ENCODE measurements around the gene PDE1C.

DNA sequence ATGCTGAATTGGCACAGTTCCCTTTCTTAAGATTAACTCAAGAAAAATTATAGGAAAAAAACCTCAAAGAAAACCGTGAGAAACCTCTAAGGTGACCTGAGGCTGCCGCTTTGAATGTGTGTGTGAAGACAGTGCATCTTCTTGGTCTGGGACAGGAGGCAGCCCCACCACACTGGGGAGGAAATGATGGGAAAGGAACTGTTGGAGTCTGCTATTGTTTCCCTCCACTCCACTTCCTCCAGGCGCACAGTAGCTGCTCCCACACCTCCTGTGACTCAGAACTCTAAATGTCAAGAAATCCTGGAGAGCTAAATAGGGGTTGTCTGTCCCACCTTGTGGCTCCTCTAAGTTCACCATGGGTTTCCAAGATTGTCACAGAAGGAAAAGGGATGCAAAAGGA, 179.4 kb downstream of the PDE1C start:
- TF ChIP-seq BHLHE40 (IDR thresholded peaks at IDR 0.05; ENCODE audit: borderline replicate concordance): no peak
- TF ChIP-seq HDGF (IDR thresholded peaks at IDR 0.05; ENCODE audit: borderline replicate concordance): no peak
- no peak for TF ChIP-seq SUZ12 (IDR thresholded peaks at IDR 0.05)
- TF ChIP-seq, protein P1, sequence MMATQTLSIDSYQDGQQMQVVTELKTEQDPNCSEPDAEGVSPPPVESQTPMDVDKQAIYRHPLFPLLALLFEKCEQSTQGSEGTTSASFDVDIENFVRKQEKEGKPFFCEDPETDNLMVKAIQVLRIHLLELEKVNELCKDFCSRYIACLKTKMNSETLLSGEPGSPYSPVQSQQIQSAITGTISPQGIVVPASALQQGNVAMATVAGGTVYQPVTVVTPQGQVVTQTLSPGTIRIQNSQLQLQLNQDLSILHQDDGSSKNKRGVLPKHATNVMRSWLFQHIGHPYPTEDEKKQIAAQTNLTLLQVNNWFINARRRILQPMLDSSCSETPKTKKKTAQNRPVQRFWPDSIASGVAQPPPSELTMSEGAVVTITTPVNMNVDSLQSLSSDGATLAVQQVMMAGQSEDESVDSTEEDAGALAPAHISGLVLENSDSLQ (IDR thresholded peaks at IDR 0.05): no peak
- no peak for TF ChIP-seq ARNT (IDR thresholded peaks at IDR 0.05)
- TF ChIP-seq FOXK2 (IDR thresholded peaks at IDR 0.05): no peak
- TF ChIP-seq ELF4 (IDR thresholded peaks at IDR 0.05): no peak
- no peak for TF ChIP-seq FOXM1 (IDR thresholded peaks at IDR 0.05; ENCODE audit: borderline replicate concordance)
- no peak for TF ChIP-seq SP1 (IDR thresholded peaks at IDR 0.05)
- TF ChIP-seq FOXA1 (IDR thresholded peaks at IDR 0.05): no peak
